ENCODE results near the gene PLLP.
"Not testable (repeated sequence)": the region's sequence is repeated elsewhere in the genome, so short reads cannot be mapped to it uniquely, and the experiment has no call there.

The PLLP gene

DNA sequence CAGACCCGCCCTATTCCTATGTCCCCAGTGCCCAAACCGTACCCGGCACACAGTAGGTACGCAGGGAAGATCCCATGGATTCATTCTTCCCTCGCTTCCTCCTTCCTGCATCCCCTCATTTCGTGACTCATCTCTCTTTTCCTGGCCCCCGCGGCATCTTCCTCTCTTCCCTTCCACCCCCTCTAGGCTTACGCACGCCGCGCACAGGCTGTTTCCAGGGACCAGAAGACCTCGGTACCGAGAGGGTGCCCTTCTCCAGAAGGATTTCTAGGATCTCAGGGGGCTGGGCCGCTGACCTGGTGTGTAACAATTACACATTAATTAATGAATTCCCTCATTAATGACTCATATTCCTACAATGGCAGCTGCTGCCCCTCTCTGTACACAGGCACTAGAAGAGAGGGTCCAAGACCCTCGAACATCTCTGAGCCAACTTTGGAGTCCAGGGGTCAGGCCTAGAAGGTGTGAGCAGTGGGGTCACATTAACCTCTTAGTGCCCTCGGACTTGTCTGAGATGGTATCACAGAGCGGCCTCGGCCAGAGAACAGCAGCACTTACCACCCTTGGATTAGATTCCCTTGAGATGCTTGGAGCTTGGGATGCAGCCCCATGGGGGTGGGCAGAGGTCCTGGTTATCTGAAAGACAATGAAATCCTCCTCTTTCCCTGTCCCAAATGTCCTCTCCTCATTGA is 16.8 kb upstream of the PLLP start:
- no peak for DNase-seq

DNA sequence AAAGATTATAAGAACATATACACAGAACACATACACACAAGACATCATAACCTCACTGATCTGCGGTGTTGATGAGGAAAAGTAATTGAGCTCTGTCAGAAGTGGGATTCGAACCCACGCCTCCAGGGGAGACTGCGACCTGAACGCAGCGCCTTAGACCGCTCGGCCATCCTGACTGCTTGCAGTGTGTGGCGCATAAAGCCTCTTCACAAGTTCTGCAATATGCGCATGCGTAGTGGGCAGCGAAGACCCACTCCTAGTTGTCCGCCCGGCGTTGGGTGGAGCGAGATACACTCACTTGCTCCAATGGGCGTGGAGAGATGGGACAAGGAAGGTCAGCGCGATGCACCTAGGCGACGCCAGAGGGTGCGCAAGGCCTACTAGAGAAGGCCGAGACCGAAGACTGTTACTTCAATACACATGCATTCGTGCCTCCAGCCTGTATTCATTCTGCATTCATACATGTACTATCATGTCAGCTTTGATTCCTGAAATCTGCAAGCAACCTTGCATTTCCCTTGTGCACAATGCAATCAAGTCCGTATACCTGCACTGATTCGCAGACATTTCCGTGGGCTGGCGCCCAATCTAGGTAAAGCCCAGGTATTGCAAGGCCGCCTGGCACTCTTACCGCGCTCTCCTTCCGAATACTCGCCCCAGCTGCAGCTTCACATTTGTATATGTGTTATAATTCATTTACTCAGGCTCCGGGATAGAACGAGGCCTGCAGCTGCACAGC is 16.1 kb upstream of the PLLP start:
- peak; percentile 100 for DNase-seq

DNA sequence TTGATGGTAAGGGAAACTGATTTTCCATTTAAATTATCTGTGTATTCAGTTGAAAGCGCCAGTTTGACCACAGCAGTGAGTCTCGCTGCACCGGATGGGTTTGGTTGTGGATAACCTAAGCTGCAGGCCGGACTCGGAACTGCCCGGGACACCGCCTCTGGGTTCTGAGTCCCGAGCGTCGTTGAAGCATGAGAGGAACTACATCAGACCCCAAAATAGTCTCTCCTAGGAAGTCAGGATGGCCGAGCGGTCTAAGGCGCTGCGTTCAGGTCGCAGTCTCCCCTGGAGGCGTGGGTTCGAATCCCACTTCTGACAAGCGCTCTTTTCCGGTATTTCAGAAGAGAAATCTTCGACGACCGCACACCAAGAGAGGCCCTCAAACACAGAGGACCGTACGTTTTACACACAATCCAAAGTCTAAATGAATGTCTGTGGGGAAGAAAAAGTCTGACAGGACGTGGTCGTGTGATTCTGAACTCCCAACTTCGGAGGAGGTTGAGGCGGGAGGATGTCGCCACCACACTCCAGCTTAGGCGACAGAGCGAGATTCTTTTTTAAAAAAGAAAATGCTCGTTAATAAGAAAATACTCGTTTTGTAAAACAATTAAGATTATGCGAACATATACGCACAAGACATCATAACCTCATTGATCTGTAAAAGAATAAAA is 15.4 kb upstream of the PLLP start:
- peak; percentile 85 for DNase-seq

DNA sequence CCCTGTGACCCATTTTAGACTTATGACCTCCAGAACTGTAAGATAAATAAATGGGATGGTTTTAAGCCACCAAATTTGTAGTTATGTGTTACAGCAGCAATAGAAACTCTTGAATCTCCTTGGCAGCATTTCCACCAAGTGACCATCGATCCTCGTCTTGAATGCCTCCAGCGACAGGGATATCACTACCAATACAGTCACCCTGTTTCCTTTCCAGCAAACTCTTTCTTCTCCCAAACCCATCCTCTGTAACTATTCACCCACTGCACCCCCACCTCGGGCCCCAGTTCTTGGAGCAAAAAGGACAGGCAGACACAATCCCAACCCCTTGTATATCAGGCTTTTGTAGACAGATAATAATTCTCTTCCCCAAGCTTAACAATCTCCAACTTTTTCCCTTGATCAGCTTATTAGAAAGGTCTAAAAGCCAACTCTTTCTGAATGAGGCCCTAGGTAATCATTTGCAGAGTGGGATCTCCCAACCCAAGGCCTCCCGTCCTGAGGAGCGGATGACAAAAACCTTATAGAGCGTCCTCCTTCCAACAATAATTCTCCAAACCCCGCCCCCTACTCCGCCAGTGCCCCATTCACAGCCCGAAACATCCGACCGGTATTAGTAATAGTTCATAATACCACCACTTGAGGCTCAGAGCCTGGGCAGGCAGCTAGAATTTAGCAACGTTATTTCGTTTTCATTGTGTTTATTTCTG is 14.7 kb upstream of the PLLP start:
- DNase-seq: no peak

DNA sequence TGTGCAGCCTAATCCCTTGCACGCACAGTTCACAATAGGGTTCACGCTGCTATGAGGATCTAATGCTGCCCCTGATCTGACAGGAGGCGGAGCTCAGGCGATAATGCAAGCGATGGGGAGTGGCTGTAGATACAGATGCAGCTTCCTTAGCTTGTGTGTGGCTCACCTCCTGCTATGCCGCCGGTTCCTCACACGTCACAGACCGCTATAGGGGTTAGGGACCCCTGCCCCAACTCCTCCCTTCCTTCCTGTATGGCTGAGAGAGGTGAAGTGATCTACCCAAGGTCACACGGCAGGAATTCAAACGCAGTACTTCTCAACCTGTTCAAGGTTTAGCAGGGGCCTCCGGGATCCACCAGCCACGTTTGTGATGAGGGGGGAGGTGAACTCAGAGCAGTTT is 13.4 kb upstream of the PLLP start:
- DNase-seq: no peak

DNA sequence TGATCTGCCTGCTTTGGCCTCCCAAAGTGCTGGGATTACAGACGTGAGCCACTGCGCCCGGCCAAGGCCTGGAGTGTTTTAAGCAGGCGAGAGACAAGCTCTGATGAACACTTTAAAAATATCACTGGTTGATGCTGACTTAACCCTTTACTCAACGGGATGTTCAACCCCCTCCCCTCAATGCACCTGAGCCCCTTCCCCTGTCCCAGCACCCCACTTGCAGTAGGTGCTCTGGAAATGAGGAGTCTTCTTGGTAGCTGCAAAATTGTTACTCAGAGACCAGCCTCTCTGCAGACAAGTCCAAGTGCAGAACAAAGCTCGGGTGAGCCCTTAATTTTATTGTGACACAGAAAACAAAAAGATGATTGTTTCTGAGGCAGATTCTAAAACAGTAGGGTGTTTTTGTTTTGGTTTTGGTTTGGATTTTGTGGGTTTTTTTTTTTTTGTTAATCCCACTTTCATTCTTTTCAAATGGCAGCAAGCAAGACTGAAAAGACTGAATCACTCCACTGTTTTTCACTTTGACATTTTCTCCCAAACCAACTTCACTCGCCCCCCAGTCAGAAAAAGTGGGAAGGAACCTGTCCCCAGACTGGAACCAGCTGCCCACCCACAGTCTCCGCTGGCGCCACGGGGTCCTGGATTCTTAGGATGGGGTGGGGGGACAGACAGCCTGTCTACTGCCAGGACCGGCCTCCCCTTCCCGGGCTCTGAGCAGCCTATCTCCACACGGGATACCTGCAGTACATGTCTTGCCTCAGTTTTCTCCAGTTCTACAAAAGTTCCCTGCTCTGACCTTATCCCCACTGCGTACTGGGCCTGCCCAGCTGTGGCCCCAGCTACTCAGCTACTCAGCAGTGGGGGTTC is 5.2 kb upstream of the PLLP start:
- DNase-seq: no peak

DNA sequence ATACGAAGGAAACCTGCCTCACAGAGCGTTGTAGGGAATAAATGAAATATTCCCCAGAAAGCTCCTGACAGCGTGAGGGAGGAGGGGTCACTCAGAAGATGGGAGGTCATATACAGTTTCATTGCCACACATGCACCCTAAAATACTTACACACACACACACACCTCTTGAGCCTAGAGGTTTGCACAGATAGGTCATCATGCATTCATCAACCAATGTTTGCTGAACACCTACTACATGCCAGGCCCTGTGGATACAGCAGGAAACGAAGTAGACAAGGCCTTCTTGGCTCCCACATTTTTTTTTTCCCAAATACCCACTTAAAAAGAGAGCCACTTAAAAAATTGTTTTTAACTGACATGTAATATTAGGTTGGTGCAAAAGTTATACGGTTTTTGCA is 907 bp upstream of the PLLP start:
- DNase-seq: no peak

DNA sequence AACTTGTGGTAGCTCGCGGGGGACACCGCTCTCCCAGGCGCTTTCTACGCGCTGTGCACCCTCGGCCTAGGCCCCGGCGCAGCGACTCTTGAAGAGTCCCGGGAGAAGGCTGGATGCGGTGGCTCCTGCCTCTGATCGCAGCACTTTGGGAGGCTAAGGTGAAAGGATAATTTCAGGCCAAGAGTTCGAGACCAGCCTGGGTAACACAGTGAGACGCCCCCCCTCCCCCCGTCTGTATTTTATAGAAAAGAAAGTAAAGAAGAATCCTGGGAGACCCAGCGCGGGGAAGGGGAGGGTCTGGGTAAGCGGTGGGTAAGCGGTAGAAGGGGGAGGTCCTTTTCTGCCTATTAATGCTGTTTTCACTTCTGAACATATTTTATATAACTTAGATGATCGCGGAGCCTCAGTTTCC is 486 bp upstream of the PLLP start:
- DNase-seq: no peak

DNA sequence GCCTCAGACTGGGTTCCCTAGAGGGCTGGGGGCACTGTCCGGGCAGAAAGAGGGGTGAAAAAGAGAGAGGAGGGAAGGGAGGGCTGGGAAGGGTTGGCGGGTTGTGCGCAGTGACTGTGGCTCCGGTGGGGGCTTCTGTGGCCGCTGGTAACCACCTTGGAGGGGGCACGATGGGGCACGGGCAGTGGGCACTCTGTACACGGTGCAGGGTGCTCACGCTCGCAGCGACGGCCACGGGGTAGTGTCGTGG is 588 bp downstream of the PLLP start:
- no peak for DNase-seq

DNA sequence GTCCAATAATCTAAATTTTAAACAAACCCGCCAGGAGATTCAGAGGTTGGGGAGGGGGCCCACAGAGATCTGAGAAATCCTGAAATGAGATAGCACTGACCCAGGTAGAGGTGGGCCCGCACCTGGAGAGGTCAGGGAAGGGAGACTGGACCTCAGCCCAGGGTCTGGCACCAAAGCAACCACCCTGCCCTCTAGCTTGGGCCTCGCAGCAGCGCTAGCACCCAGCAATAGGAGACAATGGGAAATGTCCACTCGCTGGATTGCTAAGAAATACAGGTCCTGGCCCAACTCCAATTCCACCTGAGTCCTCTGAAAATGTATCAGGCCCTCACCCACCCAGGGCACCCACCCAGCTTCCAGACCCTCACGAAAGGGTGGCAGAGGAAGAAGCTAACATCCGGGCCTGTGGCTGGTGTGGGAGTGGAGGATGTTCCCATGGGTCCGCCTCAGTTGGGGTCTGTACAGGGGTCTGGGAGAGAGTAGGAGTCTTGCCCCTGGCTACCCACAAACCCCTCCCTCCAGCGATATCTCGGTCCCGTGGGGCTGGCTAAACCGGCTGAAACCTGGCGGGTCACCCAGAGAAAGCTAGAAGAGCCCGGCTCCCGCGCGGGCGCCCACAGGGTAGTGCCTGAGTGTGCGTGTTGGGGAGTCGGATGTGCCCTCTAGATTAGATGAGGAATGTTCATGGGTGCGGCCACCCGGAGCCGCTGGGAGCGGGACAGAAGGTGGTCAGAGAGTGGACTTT is 1.1 kb downstream of the PLLP start:
- no peak for DNase-seq

DNA sequence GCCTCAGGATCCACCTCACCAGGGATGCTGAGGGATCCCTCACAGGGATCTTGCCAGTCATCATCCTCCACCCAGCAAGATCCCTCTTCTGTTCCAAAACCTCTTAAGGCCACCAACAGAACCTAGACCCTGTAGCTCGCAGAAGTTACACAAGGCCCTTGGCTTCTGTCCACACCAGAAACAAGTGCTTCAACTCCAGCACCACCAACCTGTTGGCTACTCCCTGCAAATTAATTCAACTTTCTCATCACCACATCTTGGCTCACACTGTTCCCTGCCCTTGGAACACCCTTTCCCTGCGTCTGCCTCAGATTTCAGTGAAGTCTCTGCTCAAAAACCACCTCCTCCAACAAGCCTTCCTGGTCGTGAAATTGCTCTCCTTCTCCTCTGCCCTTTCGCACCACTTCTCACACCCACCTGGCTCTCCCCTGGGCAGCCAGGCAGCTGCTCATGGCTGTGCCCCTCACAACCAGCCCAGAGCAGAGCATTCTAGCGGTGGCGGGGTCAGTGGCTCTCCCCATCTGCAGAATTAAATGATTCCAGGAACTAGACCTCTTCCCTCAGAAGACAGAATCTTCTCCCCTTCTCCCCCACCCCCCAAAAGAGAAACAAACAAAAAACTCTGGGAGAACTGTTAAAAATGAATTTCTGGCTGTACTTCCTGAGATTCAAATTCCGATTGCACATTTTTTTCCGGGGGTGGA is 1.8 kb downstream of the PLLP start:
- DNase-seq: no peak

DNA sequence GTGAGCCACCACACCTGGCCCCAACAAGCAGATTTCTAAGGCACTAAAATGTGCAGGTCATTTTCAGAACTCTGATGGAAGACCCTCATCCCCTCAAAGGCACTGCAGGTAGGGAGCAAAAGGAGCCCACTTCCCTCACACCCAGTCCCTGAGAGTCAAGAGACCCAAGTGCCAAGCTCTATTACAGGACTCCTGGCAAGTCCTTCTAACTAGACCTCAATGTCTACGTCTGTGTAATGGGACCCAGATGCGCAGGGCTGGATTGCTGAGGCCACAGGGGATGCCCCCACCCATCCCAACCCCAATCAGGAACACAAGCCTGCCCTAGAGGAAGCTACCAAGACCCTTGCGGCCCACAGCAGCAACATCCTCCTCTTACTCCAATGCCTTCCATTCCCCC is 2.7 kb downstream of the PLLP start:
- no peak for DNase-seq

DNA sequence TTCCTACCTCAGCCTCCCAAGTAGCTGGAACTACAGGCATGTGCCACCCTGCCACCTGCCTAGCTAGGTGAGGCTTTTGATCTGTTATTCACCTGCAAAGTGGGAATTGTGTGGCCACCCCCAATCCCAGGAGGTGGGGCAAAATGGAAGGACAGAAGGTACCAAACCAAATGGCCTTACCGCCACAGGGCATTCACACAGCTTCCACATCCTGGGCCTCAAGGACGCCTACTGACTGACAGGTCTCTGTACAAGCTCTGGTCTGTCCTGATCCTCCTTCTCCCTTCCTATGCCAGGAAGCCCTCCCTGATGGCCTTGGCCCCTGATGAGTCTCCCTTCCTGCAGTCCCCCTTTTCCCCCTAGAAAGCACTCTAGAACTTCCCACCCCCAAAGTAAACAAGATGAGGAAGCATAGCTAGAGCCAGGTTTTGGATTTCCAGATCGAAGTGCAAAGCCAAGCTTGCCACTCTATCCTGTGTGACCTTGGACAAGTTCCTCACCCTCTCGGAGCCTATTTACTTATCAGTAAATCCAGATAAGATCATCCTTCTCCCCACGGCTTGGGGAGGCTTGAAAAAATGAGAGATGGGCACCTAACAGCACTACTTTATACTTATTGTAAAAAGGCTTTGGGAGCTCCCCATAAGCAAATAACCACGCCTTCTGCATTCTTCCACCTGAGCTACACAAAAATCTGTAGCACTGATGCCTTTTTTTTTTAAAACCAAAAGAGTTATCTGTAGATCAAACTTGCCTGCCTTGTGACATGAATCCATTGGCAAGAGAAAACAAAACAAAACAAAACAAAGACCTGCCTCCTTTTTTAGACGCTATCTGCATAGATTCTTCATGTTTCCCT is 4.5 kb downstream of the PLLP start:
- no peak for DNase-seq

DNA sequence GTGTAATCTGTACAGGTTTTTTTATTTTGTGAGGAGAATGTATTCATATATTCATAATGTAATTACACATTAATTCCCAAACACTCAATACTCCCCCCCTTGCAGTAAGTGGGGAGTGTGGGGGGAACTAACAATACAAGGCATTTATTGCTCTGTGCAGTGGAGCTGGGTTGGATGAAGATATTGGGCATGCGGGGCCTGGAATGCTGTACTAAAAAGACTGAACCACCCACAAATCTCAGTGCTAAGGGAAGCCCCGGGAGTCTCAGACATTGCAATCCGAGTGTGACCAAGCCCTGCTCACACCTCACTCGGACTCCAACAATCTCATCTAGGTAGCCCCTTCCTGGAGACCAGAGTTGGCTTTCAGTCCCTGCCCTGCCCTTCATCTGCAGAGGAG is 6.0 kb downstream of the PLLP start:
- DNase-seq: no peak

DNA sequence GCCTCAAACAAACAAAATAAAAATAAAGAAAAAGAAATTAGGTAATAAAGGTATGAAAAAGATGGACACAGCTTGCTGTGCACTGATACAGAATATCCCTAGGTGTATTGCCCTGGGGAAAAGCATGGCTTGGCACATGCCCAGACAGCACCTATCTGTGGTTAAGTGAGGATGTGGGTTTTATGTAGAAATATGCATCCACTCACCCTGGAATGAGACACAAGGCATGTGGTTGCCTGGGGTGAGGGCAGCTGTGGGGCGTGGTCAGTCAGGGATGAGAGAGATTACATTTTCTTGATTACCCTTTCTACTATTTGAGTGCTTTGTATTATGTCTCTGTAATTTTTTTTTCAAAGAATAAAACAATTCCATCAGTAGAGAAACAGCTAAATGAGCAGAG is 6.9 kb downstream of the PLLP start:
- peak; percentile 44 for DNase-seq

DNA sequence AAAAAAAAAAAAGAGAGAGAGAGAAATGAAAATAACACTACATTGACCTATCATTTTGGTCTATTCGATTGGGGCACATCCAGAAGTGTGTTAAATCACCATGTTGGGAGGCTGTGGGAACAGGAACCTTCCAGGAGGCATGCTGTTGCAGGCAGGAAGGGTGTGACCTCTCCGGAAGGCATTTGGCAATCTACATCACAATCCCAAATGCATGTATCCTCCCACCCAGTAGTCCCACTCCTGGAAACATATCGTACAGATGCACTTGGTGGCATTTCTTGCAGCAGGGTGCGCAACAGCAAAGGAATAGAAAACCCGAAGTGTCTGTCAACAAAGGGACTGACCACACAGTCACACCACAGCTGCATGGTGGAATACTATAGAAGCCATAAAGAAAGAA is 7.9 kb downstream of the PLLP start:
- no peak for DNase-seq

DNA sequence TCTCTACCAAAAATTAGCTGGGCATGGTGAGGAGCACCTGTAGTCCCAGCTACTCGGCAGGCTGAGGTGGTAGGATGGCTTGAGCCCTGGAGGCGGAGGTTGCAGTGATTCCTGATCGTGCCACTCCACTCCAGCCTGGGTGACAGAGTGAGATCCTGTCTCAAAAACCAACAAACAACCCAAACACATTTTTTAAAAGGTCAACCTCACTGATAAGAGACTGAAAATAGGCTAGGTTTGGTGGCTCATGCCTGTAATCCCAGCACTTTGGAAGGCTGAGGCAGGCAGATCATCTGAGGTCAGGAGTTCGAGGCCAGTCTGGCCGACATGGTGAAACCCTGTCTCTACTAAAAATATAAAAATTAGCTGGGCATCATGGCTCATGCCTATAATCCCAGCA is 8.5 kb downstream of the PLLP start:
- DNase-seq: not testable (repeated sequence)

DNA sequence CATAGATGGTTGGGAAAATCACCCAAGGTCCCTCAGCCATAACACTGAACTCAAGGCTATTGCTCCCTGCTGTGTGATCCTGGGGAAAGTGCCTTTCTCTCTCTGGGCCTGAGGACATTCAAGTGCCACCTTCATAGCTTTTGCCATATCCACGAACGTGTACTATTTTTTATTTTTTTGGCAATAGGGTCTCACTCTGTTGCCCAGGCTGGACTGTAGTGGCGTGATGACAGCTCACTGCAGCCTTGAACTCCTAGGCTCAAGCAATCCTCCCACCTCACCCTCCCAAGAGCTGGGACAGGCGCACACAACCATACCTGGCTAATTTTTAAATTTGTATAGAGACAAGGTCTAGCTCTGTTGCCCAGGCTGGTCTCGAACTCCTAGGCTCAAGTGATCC is 10.6 kb downstream of the PLLP start:
- no peak for DNase-seq

DNA sequence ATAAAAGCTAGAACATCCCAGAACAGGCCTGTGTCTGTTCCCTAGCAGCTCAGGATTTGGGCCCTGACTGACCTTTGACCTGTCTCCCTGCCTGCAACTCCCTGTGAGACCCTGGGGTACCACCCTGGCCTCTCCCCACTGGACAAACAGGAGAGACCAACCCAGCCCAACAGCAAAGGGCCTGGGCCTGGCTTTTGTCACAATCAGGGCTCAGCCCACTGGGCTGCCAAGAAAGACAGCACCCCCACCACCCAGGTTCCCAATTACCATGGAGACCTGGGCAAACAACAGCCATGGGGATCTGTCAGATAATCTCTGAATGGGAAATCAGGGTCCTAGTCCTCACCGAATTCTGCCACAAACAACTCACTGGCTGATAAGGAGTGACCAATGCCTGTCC is 11.1 kb downstream of the PLLP start:
- no peak for DNase-seq

DNA sequence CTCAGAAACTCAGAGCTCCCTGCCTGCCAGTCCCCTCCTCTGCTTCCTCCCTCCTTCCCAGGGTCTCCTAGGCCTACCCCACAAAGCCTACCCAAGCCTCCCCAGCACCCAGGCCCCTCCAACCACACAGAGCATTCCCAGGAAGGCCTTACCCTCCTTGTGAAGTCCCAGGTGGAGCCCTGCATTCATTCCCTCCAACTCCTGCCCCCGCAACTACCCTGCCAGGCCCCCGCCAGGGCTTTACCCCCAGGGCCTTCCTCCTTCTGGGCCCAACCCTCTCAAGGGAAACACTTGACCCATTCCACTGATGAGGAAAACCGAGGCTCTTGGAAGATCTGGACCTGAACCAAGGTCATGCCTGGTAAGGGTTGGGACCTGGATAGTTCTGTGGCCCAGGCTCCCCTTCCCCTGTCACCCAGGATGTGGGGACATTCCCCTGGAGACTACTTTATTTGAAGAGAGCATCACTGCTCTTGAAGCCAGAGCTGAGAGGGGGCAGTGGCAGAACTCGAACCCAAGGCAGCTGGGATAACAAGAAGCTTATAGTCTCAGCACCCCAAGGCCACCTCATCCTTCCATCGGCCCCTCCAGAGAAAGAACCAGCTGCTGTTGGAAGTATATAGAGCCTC is 12.5 kb downstream of the PLLP start:
- no peak for DNase-seq
